GM19438 (cell line): ENCODE data around the gene NRG3.
"Not testable (repeated sequence)": the region's sequence is repeated elsewhere in the genome, so short reads cannot be mapped to it uniquely, and the experiment has no call there.

Experiments used
- ATAC-seq: cut with Tn5 transposase; IDR thresholded peaks from one replicate; pipeline ENCODE4 v1.9.1; 2021; ENCODE audit warnings: low read depth; ENCODE audit not compliant: unreplicated experiment

The NRG3 gene

DNA sequence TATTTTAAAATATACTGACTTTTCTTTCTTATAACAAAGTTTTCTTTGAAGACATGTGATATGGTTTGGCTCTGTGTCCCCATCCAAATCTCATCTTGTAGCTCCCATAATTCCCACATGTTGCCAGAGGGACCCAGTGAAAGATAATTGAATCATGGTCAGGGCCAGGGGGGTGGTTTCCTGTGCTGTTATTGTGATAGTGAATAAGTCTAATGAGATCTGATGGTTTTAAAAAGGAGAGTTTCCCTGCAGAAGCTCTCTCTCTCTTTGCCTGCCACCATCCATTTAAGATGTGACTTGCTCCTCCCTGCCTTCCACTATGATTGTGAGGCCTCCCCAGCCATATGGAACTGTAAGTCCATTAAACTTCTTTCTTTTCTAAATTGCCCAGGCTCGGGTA is 768.1 kb downstream of the NRG3 start:
- no peak for ATAC-seq

DNA sequence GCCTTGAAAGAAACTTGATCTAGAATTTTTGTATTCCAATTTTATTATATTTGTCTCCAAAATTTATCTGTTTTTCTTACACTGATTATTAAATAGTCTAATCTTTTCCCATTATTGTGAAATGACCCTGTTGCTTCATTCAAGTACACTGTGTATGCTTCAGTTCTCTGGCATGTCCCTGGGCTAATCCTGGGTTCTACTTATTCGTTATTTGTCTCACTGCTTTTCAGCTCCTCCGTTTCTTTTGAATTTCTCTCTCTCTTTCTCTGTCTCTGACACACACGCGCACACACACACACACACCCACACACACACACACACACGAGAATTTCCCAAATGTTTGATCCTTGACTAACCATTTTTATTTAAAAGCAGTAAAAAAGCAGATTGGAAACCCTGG is 768.6 kb downstream of the NRG3 start:
- ATAC-seq = no peak

DNA sequence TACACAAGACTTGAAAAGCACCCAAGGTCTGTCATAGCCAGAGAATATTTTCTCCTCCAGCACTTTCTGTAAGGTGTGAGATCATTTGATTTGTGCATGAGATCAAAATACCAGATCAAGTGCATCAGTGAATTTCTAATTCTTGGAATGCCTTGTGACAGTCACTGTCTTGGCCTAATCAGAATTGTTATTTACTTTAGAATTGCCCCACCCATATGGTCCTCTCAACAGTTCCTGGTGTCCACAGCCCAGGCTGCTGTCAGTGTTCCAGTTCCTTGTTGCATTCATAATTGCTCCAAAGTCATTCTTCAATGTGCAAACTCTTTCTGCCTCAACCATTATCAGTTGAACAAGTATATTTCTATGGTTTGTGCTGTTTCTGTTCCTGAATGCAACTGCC is 770.2 kb downstream of the NRG3 start:
- no peak for ATAC-seq

DNA sequence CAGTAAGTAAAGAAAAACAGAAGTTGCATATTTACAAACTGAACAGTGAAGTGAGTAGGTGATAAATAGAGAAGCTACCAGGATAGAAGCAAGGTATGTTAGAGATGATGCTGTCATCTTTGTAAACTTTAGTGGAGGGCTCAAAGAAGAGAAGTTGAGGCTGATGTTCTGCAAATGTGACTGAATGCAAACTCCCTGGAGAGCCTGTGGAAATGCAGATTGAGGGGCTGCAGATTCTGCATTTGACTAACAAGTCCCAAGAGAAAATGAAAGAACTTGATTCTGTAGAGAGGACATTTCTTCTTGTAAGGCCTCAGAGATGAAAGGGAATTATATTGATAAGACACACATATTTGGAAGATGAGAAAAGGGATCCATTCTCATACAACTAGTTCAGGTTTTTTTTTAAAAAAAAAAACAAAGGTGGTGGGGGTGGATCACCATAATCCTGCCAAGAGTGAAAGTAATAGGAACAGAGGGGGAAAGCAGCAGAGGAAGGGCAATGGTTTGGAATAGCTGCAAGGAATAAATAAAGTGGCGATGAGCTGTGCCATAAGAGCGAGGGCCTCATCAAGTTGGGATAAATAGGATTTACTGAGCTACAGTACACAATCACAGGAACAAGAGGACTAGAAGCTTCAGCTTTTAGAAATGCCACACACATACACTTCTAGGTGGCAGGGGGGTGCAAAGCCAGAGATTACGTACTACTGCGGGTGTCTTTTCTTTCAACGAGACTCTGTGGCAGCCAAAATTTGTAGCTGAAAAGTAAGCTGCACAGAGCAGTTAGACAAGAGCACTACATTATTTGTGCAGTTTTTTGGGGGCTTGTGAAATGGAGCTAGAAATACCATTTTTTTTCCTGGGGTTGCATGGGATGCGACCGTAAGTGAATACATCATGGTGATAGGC is 778.5 kb downstream of the NRG3 start:
- ATAC-seq = no peak

DNA sequence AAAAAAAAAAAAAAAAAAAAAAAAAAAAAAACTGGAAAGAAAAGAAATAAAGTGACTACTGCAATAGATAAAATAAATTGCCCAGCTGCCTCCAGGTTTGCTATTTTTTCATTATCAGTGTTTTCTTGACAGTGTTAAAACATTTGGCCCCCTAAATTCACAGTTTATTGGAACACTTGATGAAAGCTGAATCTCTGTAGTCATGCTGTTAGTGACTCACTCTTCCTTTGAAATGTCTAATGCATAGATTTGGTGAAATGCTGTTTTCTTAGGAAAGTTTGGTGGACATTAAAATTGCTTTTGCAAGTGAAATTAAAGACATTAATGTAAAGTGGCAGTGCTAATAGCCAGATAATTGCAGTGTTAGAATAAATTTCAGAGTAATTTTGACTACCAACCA is 785.2 kb downstream of the NRG3 start:
- no peak for ATAC-seq

DNA sequence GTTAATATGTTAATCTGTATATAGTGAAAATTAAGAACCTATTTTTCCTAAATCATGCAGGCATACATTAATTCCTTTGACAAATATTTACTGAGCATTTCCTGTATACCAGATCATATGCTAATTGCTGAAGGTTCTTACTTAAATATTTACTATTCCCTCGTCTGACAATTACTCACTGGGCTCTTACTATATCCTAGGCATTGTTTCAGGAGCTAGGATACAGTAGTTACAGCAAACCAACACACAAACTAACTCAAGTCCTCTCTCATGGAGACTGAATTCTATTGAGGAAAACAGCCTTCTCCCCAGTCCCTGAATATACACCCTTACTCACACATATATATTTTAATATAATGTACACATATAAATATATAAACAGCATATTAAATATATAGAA is 786.0 kb downstream of the NRG3 start:
- ATAC-seq = no peak

DNA sequence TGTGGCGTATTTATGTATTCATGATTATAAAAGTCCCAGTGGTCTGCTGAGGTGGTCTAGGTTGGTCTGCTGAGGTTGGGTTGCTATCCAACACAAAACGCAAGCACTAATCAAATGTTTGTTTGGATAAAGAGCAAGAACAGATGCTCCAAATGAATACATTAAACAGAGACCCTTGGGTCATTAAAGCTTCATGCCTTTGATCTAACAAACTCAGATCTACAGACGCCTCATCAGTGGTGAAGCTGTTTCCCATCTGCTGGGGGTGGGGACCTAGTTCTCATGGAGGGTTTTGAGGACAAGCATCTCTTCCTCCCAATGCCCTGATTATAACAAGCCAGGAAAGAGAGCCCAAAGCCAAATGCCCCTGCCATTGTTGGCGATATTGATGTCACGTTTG is 786.7 kb downstream of the NRG3 start:
- ATAC-seq = no peak

DNA sequence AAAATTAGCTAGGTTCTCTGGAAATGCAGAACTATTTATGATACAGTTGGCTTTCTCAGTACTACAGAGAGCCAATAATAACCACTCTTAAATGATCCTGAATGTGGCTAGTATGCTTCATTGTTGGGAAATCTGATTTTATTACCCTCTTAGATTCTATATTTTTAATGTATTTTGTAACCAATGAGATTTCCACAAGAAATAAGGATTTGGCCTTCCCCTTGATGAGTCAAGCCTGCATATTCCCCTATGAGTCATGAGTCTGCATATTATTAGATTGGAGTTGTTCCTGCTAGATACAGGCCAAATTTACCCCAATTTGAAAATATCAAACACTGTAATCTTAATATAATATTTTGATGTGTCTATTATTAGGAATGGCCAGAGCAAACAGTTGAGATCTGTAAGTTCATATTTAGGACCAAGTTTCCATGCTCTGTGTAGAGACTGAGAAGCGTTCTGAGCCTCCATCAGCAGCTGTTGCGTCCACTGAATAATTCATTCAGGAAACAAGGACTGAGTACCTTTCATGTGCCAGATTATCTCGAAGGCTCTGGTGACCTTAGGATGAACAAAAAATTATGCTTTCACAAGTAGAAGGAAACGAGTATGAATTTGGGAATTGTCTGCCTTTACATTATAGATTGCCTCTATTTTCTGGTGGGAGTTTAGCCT is 793.4 kb downstream of the NRG3 start:
- no peak for ATAC-seq

DNA sequence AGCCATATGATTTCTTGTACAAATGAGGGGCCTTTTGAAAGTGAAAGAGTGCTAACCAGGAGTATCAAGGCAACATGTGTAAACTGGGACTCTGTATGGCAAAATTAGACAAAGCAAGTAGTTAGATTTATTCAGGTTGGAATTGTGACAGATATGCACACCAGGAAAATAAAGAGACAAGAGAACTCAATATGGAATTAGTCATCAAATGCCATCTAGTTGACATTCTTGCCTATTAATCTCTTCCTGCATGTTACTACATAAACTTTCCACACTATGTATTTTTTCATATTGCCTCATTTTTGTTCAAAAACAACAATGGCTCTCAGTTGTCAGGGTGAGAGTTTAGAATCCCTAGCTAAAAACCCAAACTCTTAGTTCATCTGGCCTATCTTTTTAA is 799.0 kb downstream of the NRG3 start:
- no peak for ATAC-seq

DNA sequence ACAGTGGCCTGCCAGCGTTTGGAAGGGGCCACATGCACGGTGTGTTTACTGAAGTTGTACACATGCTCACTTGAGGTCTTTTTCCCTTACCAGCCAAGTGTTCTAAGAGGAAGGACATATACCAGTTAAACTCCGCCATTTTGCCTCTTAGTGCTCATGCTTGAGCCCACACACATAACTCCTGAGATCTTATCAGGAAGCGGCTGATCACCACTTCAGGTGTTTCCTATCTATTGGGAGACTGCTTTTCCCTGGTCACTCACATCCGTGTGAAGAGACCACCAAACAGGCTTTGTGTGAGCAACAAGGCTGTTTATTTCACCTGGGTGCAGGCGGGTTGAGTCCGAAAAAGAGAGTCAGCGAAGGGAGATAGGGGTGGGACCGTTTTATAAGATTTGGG is 802.9 kb downstream of the NRG3 start:
- ATAC-seq = not testable (repeated sequence)

DNA sequence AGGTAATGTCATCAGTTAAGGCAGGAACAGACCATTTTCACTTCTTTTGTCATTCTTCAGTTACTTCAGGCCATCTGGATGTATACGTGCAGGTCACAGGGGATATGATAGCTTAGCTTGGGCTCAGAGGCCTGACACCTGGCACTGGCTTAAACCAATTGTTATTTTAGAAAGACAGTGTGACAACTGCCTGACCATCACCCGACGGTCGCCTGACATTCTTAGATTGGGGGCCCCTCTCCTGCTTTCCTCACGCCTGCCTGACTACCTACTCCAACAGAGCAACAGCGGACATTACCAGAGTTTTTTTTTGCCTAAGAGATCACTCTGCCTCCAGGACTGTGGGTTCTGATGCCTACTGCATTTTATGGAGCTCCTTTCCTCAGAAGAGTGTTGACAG is 803.5 kb downstream of the NRG3 start:
- ATAC-seq = not testable (repeated sequence)

DNA sequence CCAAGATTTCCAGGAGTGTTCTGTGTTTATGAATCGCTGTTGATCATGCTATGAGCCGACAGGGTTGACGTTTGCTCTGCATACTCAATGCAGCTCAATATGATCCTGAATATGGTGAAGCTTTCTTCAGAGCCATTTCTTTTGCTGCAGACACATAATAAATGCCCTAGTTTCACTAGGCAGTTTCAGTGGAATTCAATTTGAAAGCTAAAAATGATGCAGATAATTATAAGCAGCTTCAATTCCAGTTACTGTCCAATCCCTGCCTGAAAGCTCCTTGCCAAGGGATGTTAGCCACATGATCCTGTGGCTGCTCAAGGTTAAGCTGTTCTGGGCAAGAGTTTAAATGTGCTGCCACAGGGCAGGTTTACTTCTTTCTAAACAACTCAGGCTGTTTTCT is 805.6 kb downstream of the NRG3 start:
- ATAC-seq = no peak

DNA sequence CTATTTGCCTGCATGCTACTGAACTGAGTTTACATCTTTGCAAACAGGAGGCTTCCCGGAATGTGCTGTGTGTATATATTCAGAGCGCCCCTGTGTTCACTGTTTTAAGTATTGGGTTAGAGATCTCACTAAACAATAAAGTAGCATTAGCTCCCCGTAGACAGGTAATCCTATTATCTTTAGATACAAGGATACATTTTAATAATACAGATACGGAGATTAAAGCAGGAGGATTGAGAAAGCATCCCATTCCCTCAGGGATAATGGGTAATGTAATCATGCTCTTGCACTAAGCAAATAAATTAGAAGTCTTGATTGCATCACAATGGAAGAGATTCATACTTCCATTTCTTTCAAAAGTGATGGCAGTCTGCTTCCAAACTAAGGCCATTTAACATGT is 809.0 kb downstream of the NRG3 start:
- no peak for ATAC-seq

DNA sequence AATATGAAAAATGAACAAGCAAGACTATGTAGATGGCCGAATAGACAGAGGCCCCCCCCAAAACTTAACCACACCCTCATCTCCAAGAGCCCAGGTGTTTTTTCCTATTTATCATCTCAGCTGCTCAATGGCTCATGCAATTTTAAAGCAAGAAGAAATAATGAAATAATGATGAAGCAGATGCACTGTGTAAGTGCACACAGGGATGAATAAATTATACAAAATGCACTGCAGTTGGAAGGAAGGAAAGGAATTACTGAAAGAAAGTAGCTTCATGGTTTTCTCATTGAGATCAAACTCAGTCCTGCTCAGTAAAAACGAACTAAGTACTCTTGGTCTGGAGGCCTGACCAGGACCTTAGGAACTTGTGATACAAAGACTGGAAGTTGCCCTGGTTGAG is 810.1 kb downstream of the NRG3 start:
- no peak for ATAC-seq

DNA sequence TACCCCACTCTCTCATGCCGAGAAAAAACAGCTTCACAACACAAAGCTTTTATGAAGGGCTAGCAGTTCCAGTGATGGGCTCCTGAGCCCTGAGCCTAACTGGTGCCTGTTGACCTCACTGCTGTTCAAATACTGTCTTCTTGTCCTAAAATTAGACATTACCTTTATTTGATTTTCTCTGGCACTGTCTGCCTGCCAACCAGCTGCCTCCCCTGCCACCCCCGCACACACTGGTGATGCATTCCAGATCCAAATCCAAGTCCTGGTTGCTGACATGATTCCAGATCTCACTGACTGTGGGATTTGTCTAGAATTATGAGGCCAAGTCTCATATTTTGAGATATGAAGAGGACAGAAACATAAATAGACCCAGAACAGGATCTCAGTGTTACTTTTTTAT is 816.2 kb downstream of the NRG3 start:
- ATAC-seq = no peak

DNA sequence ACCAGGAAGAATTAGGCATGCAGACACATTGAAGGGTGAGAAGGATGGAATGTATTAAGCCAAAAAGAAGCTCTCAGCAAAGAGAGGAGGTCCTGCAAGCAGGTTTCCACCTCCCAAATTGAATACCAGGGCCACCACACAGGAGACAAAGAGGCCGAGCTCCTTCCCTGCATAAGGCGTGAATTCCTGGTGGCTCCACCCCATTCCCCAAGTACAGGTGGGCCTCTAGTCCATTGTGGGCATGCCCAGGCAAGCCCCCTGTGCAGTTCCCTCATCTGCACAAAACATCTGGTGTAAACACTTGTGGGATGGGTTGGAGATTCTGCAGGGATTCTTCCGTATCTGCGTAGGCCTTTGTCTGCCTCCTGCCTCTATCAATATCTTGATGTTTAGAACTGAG is 817.5 kb downstream of the NRG3 start:
- ATAC-seq = no peak

DNA sequence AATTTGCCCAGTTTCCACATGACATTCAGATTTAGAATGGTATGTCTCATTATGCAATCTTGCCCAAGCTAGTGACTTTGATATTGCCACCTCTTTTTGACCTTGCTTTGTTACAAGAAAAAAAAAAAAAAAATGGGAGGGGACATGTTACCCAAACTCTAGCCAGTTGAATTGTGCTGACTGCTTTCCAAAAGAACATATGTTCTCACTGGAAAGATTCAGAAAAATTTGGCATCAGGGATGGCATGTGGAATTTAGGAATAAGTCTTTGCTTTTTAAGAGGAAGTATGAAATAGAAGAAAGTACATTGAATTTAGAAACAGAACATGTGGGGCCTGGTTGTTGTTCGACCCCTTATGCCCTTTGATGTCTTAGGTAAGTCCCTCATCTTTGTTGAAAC is 846.8 kb downstream of the NRG3 start:
- no peak for ATAC-seq

DNA sequence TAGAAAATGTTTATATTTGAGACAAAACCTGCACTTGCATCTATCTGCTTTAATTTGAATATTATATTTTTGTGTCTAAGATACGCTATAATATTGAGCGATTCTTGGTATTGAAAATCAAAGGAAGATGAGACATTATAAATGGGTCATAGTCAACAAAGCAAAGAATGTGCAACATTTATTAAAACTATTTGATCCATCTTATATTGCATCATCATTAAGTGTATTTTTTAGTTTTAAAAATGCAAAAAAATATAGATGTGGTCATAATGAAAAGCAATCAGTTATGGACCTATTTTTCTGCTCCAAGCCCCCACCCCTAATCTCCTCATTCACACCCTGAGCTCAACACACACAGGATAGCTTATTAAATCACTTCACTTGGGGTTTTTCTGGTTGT is 847.3 kb downstream of the NRG3 start:
- no peak for ATAC-seq

DNA sequence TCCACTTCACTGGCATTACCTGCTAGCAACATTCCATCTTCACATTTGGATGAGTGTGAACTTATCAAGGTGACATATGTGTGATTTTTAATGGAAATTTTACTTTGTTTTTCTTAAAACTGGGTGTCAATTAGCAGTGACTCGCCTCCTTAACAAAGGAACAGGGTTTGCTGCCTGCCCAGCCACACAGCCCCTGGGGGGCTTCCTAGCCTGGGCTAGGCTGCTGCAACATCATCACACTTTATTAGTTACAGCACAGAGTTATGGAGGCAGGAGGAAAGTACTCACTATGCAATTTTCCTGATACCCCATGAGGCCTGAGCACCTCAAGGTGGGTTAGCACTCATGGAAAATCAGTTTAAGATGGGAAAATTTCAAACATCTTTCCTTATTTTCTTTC is 861.3 kb downstream of the NRG3 start:
- no peak for ATAC-seq

DNA sequence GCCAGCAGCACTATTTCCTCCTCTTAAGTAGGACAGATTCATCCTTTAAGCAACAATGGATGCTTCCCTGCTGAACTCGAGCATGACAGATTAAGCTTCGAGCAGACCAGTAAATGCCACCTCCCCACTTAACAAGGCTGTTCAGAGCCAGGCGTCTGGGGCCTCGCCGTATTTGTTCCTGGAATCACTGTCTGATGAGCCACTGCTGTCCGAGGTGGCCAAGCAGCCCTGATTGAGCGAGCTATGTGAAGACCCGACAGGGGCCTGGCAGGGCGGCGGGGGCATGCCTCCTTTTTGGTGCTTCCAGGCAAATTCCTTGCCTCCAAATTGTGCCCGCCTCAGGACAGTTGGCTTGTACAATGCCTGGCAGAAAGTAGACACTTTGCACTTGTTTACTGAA is 862.6 kb downstream of the NRG3 start:
- no peak for ATAC-seq

DNA sequence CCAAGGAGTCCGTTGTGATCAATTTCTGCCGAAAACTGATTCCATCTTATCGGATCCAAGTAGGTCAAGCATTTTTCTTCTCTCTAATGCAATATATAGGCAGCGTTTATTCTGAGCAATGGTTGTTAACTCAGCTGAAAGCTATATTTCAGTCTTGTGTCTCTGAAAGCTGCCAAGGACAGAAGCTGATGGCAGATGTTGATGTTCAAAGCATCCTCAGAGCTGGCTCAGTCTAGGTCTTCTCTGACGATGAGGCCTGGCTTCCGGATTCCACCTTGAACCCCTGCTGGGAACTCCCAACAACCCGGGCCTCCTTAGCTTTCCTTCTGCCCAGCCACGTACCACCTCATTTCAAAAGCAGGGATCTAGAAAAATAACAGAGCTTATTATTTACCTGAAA is 863.6 kb downstream of the NRG3 start:
- no peak for ATAC-seq

DNA sequence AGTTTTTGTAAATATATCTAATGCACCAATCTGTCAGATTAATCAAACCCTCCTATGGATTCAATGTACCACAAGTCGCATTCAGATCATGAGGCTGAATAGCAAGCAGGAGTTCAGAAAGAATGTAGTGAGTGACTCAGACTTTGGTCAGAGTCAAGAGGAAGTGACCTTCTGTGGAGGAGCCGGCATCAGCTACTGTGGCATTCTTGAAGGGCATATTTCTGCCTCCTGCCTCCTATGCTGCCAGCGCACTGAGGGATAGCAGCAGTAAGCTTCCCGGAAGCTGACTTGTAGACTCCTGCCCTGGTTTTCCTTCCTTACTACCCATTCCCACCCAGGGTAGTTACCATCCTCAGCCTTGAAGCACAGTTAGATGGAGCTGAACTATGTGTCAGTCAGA is 867.5 kb downstream of the NRG3 start:
- ATAC-seq = no peak
